ENCODE measurements around the gene SEC14L1.

DNA sequence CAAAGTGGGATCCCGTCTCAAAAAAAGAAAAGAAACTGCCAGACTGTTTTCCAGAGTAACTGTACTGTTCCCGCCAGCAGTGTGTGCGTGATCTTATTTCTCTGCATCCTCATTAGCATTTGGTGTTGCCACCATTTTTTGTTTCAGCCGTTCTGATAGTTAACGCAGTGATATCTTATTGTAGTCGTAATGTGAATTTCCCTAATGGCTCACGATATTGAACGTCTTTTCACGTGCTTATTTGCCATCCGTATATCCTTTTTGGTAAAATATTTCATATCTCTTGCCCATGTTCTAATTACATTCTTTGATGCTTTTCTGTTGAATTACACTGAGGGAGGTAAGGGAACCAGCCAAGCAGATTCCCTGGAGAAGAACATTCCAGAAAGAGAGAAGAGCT is 92.4 kb downstream of the SEC14L1 start:
- no peak for TF ChIP-seq EZH2 (optimal IDR thresholded peaks at IDR 0.05; ENCODE audit: low read depth, low read length)
- TF ChIP-seq, protein P1, sequence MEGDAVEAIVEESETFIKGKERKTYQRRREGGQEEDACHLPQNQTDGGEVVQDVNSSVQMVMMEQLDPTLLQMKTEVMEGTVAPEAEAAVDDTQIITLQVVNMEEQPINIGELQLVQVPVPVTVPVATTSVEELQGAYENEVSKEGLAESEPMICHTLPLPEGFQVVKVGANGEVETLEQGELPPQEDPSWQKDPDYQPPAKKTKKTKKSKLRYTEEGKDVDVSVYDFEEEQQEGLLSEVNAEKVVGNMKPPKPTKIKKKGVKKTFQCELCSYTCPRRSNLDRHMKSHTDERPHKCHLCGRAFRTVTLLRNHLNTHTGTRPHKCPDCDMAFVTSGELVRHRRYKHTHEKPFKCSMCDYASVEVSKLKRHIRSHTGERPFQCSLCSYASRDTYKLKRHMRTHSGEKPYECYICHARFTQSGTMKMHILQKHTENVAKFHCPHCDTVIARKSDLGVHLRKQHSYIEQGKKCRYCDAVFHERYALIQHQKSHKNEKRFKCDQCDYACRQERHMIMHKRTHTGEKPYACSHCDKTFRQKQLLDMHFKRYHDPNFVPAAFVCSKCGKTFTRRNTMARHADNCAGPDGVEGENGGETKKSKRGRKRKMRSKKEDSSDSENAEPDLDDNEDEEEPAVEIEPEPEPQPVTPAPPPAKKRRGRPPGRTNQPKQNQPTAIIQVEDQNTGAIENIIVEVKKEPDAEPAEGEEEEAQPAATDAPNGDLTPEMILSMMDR (IDR thresholded peaks at IDR 0.05; ENCODE audit: low read length) = no peak
- TF ChIP-seq EZH2phosphoT487 (IDR thresholded peaks at IDR 0.05; ENCODE audit: low read length) = no peak
